Stomach smooth muscle (tissue), 2 donors: ENCODE measurements around the gene ACY1.
A peak's percentile ranks its signal among the peaks of the same experiment; 100 is the strongest.

Experiments
- H3K27ac ChIP-seq: one replicate; pipeline ENCODE4 v1.7.0; 2013; ENCODE audit warnings: mild to moderate bottlenecking, low read length, inconsistent platforms
- H3K27me3 ChIP-seq, 2 donors: one replicate each; pipeline ENCODE4 v1.7.0; 2013; ENCODE audit warnings: low read length in 2 of 2; ENCODE audit not compliant: insufficient read depth in 2 of 2, control insufficient read depth in 1 of 2
- H3K36me3 ChIP-seq, 2 donors: one replicate each; pipeline ENCODE4 v1.7.0; 2013; ENCODE audit warnings: low read length in 2 of 2; ENCODE audit not compliant: control insufficient read depth in 2 of 2, insufficient read depth in 2 of 2
- H3K4me1 ChIP-seq: one replicate; pipeline ENCODE4 v1.7.0; 2013; ENCODE audit warnings: low read length; ENCODE audit not compliant: control insufficient read depth, insufficient read depth
- H3K4me3 ChIP-seq, 2 donors: one replicate each; pipeline ENCODE4 v1.7.0; 2013; ENCODE audit warnings: low read length in 2 of 2
- H3K9ac ChIP-seq, 2 donors: one replicate each; pipeline ENCODE4 v1.7.0; 2013; ENCODE audit warnings: low read length in 2 of 2, mild to moderate bottlenecking in 1 of 2
- H3K9me3 ChIP-seq, 2 donors: one replicate each; pipeline ENCODE4 v1.7.0; 2013; ENCODE audit warnings: low read length in 2 of 2; ENCODE audit not compliant: control insufficient read depth in 2 of 2
- donor health status: healthy.
- donor health status: Pancreatic carcinoma.

Gene ACY1

DNA sequence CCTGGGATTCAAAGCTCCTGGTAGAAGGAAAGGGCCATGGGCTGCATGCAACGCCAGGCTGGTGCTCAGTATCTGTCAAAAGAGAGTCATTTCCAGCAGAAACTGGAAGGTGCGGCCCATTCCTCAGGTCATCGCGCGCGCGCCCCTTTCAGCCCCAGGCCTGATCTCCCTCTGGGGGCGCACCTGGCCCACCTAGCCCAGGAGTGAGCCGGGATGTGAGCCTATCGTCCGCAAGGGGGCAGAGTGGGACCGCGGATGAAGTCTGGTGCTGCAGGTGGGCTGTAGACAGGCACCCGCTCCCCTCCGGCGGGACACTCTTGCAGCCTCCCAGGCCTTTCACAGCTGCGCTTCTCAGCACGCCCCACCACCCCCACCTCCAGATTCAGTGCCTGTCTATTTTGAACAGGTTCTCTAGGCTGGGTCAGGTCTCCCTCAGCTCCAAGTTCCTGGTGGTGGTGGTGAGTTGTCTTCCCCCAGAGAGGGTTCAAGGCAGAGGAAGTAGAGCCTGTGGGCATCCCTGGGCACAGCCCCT is 18.2 kb downstream of the ACY1 start:
- Histone ChIP-seq H3K27ac (no peak overlapping the region), H3K27me3 (peaks cover 0 to 8% of the 10 kb centered on the region in 2 donors), H3K9ac (no peak overlapping the region), H3K4me3 (no peak overlapping the region), H3K9me3 (no peaks in the 10 kb centered on the region), H3K4me1 (peaks cover 18% of the 10 kb centered on the region), H3K36me3 (no peaks in the 10 kb centered on the region)

DNA sequence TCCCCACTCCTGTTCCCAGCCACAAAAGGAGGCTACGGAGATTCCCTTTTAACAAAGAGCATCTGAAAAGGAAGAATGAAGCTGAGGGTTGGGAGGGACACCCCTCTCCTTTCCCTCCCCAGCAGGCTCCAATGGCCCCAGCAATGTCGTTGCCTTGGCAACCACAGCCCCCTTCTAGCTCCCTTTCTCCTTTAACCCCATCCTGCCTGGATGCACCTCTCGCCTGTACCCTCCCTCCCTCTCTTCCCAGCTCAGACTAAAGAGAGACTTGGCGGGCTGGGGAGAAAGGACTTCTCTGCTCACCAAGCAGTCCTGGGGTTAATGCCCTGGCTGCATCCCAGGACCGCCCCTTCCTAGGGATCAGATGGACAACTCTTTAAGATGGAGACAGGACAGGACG is 19.4 kb downstream of the ACY1 start:
- peaks cover 0 to 8% of the 10 kb centered on the region in 2 donors for H3K27me3 ChIP-seq
- H3K9me3 ChIP-seq = no peaks in the 10 kb centered on the region
- H3K9ac ChIP-seq = no peak overlapping the region
- no peak overlapping the region for H3K4me3 ChIP-seq
- H3K4me1 ChIP-seq = peaks cover 18% of the 10 kb centered on the region
- H3K36me3 ChIP-seq = no peaks in the 10 kb centered on the region
- no peak overlapping the region for H3K27ac ChIP-seq

DNA sequence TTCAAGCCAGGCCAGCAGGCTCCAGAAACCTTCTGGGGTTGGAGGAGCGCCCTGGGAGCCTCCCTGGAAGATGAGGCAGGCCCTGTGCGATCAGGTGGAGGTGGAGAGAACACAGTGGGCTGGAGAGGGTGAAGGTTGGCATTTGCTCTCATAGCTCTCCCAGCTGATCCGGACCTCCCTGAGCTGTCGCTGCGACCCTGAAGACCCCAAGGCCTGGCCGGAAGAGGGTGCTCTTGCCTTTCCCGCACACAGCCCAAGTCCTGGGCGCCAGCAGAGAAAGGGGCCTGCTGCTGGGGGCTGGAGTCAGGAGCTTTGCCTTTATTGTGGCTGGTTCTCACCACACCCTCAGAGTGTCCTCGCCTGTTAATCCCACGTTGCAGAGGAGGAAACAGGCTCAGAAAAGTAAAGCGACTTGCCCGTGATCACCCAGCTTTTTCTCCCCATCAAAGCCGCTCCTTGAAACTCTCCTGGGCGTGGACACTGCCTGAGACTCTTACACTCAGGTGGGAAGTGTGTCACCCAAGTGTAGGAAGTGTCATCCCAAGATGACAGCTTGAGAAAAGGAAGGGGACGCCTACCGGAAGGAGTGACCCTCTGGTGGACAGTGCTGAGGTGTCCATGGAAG is 20.9 kb downstream of the ACY1 start:
- H3K4me1 ChIP-seq = peaks cover 18% of the 10 kb centered on the region
- no peak overlapping the region for H3K9ac ChIP-seq
- peaks cover 0 to 6% of the 10 kb centered on the region in 2 donors for H3K27me3 ChIP-seq
- H3K9me3 ChIP-seq = no peaks in the 10 kb centered on the region
- no peaks in the 10 kb centered on the region for H3K36me3 ChIP-seq
- no peak overlapping the region for H3K27ac ChIP-seq
- H3K4me3 ChIP-seq = no peak overlapping the region

DNA sequence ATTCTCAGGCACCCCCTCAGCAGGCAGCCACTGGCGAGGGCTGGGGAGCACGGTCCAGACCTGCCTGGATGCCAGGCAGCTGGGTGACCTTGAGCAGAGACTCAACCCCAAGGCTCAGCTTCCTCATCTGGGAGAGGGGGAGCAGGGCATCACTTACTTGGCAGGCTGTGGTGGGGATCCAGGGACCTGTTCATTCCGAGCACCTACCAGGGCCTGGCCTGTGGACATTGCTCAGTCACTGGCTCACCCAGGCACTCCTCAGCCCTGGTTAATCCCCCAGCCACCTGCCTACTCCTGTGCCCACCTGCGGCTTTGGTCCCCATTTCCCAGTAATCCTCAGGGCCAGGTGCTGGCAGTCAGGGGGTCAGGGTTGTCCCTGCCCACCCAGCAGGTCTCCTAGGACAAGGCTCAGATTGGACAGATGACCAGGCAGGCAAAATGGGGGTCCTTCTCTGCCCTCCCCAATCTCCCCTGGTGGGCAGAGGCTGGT is 21.6 kb downstream of the ACY1 start:
- H3K36me3 ChIP-seq = no peaks in the 10 kb centered on the region
- no peak overlapping the region for H3K27ac ChIP-seq
- no peaks in the 10 kb centered on the region for H3K9me3 ChIP-seq
- no peak overlapping the region for H3K4me3 ChIP-seq
- H3K27me3 ChIP-seq = peaks cover 0 to 6% of the 10 kb centered on the region in 2 donors
- H3K4me1 ChIP-seq = peaks cover 18% of the 10 kb centered on the region
- no peak overlapping the region for H3K9ac ChIP-seq

DNA sequence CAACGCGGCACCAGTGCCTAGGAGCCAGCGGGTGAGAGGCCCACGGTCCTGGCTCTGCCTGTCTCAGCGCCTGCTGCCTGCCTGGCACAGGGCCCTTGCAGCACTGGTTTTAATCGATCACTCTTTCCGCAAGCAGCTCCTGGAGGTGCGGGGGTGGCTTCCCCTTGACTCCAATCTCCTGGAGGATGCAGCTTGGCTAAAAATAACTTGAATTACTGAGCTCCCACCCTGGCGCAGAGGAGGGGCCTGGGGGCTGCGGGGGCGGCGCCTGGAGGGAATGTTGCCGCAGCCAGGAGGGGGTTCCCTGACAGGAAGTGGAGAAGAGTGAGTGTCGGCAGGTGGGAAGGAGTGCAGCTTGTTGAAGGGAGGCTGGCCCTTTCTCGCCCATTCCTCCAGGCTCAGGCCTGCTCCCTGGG is 22.2 kb downstream of the ACY1 start:
- Histone ChIP-seq H3K4me1 (peaks cover 18% of the 10 kb centered on the region), H3K36me3 (no peaks in the 10 kb centered on the region), H3K4me3 (peak overlapping the region in 1 of 2 donors; percentile 3), H3K9ac (no peak overlapping the region), H3K9me3 (no peaks in the 10 kb centered on the region), H3K27ac (no peak overlapping the region), H3K27me3 (peaks cover 0 to 3% of the 10 kb centered on the region in 2 donors)

DNA sequence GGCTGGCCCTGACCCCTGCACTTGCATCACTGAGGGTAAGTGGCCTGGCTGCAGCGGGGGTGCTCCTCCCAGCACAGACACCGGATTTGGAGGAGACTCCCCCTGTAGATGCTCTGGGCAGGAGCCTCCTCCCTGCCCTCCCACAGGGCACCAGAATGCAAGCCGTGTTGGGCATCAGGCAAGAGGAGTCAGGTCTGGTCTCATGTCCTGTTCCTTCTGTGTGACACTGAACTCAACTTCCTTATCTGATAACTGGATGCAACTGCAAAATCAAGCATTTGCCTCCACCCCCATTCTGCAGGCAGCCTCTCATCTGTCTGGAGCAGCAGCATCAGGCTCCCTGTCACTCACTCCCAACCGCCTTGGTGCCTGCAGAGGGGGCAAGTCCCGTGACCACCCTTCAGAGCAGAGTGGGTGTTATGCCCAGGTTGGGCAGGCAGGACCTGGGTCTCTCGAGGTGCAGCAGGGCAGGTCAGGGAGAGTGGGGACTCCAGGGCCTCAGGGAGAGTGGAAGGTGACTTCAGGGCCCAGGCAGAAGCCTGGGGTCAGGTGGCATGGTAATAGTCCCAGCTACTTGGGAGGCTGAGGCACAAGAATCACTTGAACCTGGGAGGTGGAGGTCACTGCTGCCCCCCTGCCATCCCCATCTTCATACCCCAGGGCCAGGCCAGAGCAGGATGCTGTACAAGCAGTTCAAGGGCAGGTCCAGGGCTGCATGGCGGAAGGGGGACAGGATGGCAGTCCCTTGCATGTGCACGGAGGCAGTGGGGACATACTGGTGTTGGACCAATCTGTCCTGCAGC is 22.9 kb downstream of the ACY1 start:
- H3K36me3 ChIP-seq = no peaks in the 10 kb centered on the region
- no peaks in the 10 kb centered on the region for H3K9me3 ChIP-seq
- no peak overlapping the region for H3K27ac ChIP-seq
- no peaks in the 10 kb centered on the region for H3K27me3 ChIP-seq
- H3K9ac ChIP-seq = no peak overlapping the region
- peaks cover 18% of the 10 kb centered on the region for H3K4me1 ChIP-seq
- H3K4me3 ChIP-seq = no peak overlapping the region

DNA sequence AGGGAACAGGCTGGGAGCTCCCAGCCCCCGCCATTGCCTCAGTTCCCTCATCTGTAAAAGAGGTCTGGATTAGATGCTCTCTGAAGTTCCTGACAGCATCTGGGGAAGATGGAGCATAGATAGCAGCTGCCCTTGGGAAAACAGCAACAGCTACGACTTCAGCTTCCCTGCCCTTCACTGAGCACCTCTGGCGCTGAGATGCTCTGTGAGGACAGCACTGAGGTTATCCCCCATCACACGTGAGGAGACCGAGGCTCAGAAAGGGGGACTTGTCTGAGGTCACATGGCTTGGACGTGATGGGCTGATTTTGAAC is 23.4 kb downstream of the ACY1 start:
- no peak overlapping the region for H3K9ac ChIP-seq

DNA sequence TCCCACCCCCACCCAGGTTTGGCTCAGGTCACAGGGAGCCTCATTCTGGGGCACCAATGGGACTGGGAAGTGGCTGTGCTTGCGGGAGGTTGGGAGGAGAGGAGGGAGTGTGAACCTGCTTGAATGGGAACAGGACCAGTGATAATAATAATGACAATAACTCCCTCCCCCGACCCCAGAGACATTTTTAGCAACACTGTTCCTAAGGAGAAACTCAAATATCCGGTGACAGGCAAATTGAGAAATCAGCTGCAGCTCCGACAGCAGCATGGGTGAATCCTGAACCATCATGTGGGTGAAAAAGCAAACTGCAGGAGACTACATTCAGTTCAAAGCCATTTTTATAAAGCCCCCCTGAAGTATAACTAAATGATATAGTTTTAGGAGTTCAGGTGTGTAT is 24.0 kb downstream of the ACY1 start:
- Histone ChIP-seq H3K36me3 (no peaks in the 10 kb centered on the region), H3K4me1 (peaks cover 18% of the 10 kb centered on the region), H3K4me3 (no peak overlapping the region), H3K9me3 (no peaks in the 10 kb centered on the region), H3K9ac (no peak overlapping the region), H3K27me3 (no peaks in the 10 kb centered on the region), H3K27ac (no peak overlapping the region)

More for the DNA sequence above, 23.4 kb downstream of the ACY1 start:
- no peaks in the 10 kb centered on the region for H3K27me3 ChIP-seq
- no peak overlapping the region for H3K27ac ChIP-seq
- no peaks in the 10 kb centered on the region for H3K9me3 ChIP-seq
- H3K4me3 ChIP-seq = no peak overlapping the region
- H3K36me3 ChIP-seq = no peaks in the 10 kb centered on the region
- peaks cover 18% of the 10 kb centered on the region for H3K4me1 ChIP-seq

DNA sequence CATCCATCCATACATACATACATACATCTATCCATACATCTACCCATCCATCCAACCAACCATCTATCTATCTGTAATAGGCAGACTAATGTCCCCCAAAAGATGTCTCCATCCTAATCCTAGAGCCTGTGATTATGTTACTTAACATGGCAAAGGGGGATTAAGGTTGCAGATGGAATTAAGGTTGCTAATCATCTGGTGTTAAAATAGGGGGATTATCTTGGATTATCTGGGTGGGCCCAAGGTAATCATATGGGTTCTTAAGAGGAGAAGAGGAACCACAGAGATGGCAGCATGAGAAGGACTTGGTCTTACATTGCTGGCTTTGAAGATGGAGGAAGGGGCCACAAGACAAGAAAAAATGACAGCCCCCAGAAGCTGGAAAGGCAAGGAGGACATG is 27.1 kb downstream of the ACY1 start:
- Histone ChIP-seq H3K4me1 (peaks cover 13% of the 10 kb centered on the region), H3K4me3 (no peak overlapping the region), H3K27ac (no peak overlapping the region), H3K27me3 (no peaks in the 10 kb centered on the region), H3K36me3 (no peaks in the 10 kb centered on the region), H3K9ac (no peak overlapping the region), H3K9me3 (no peaks in the 10 kb centered on the region)

DNA sequence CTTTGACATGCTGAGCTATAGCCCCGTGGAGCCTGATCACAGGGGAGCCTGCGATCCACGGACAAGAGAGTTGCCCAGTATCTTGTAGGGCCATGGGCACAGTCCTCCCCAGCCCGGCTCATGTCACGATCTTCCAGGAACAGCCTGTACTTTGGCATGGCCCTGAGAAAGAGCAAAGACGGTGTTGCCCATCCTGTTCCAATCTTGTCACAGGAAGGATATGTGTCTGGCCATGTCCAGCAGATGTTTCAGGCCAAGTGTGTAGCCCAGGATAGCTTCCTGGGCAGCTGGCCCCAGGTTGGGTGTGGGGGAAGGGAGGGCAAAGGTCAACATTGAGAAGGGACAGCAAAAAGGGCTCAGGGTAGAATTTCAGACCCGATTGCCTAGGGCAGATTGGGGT is 29.4 kb downstream of the ACY1 start:
- H3K4me1 ChIP-seq = peaks cover 3% of the 10 kb centered on the region

More for the DNA sequence above, 29.4 kb downstream of the ACY1 start:
- Histone ChIP-seq H3K4me3 (no peak overlapping the region), H3K9me3 (no peaks in the 10 kb centered on the region), H3K36me3 (no peaks in the 10 kb centered on the region), H3K27me3 (no peaks in the 10 kb centered on the region), H3K27ac (no peak overlapping the region), H3K9ac (no peak overlapping the region)
